Astrocyte (in vitro differentiated cells and primary cell): ENCODE data around the gene CSMD2. TPM values are rescaled to one million over a fixed set of nuclear protein-coding genes. Genes with fewer than 3 reads are reported as not detected.

Experiments used
- DNase-seq: peaks from one replicate; pipeline ENCODE4 v3.0.0-alpha.2; 2010; ENCODE audit warnings: low read depth
- FAIRE-seq: peaks from 2 replicates; lab custom pipeline; 2011; peaks lifted over from hg19 to GRCh38; lab: Jason Lieb, UNC
- H2AFZ ChIP-seq: 2 replicates; pipeline ENCODE4 v1.6.0; 2012; ENCODE audit warnings: low read depth, low read length, inconsistent platforms
- H3K27ac ChIP-seq: 2 replicates; pipeline ENCODE4 v1.5.1; 2011; ENCODE audit warnings: low read depth, low read length, inconsistent platforms
- H3K27me3 ChIP-seq: 2 replicates; pipeline ENCODE4 v1.6.0; 2011; ENCODE audit warnings: low read length, inconsistent platforms; ENCODE audit not compliant: insufficient read depth
- H3K36me3 ChIP-seq: 2 replicates; pipeline ENCODE4 v1.5.1; 2011; ENCODE audit warnings: low read length, inconsistent platforms; ENCODE audit not compliant: insufficient read depth
- H3K4me1 ChIP-seq: 2 replicates; pipeline ENCODE4 v1.5.1; 2011; ENCODE audit warnings: low read length, inconsistent platforms; ENCODE audit not compliant: insufficient read depth
- H3K4me2 ChIP-seq: 2 replicates; pipeline ENCODE4 v1.6.0; 2012; ENCODE audit warnings: low read length, inconsistent platforms
- H3K4me3 ChIP-seq: 2 replicates; pipeline ENCODE4 v1.5.1; 2011; ENCODE audit warnings: low read depth, mild to moderate bottlenecking, low read length, inconsistent platforms; ENCODE audit not compliant: insufficient read depth
- H3K79me2 ChIP-seq: 2 replicates; pipeline ENCODE4 v1.6.0; 2012; ENCODE audit warnings: mild to moderate bottlenecking, low read length, inconsistent platforms; ENCODE audit not compliant: insufficient read depth
- H3K9ac ChIP-seq: 2 replicates; pipeline ENCODE4 v1.6.0; 2012; ENCODE audit warnings: mild to moderate bottlenecking, low read length, inconsistent platforms
- H3K9me3 ChIP-seq: 2 replicates; pipeline ENCODE4 v1.5.1; 2012; ENCODE audit warnings: low read depth, mild to moderate bottlenecking, low read length, inconsistent platforms; ENCODE audit not compliant: insufficient read depth
- H4K20me1 ChIP-seq: 2 replicates; pipeline ENCODE4 v1.6.0; 2012; ENCODE audit warnings: low read length, inconsistent platforms; ENCODE audit not compliant: insufficient read depth
- H3K27ac Mint-ChIP-seq: one replicate; pipeline ENCODE4 v1.8.0; 2021; ENCODE audit warnings: mild to moderate bottlenecking, mixed read lengths; ENCODE audit not compliant: unreplicated experiment
- H3K27me3 Mint-ChIP-seq: one replicate; pipeline ENCODE4 v1.8.0; 2021; ENCODE audit warnings: low read depth, mixed read lengths; ENCODE audit not compliant: unreplicated experiment
- H3K36me3 Mint-ChIP-seq: one replicate; pipeline ENCODE4 v1.8.0; 2021; ENCODE audit warnings: low read depth, mixed read lengths; ENCODE audit not compliant: unreplicated experiment
- H3K4me1 Mint-ChIP-seq: one replicate; pipeline ENCODE4 v1.8.0; 2021; ENCODE audit warnings: low read depth, mixed read lengths; ENCODE audit not compliant: unreplicated experiment
- H3K4me3 Mint-ChIP-seq: one replicate; pipeline ENCODE4 v1.8.0; 2021; ENCODE audit warnings: mild to moderate bottlenecking, moderate library complexity, mixed read lengths; ENCODE audit not compliant: unreplicated experiment
- H3K9me3 Mint-ChIP-seq: one replicate; pipeline ENCODE4 v1.8.0; 2021; ENCODE audit warnings: mild to moderate bottlenecking, mixed read lengths; ENCODE audit not compliant: unreplicated experiment
- CTCF ChIP-seq: IDR thresholded peaks from 2 replicates; pipeline ENCODE4 v1.5.1; 2011; ENCODE audit warnings: low read depth, mild to moderate bottlenecking, inconsistent platforms, low read length, moderate library complexity; ENCODE audit not compliant: insufficient read depth
- EZH2 ChIP-seq: IDR thresholded peaks from 2 replicates; pipeline ENCODE4 v1.6.1; 2012; ENCODE audit warnings: mild to moderate bottlenecking, low read length, inconsistent platforms; ENCODE audit not compliant: insufficient read depth
- total RNA-seq: library from RNA; stranded (reverse); gene quantifications from 2 replicates; pipeline ENCODE4 v1.2.1, GENCODE V29; 2021

Gene CSMD2
- total RNA-seq, 1 donor from 2014 or later: 11.1 TPM

- peaks cover 5% of the 10 kb centered on the region for H3K4me1 ChIP-seq
- peaks cover 2% of the 10 kb centered on the region for H3K9me3 Mint-ChIP-seq
- TF ChIP-seq EZH2: no peak
- TF ChIP-seq CTCF: no peak
- H4K20me1 ChIP-seq: no peaks in the 10 kb centered on the region
- H3K9ac ChIP-seq: no peak overlapping the region
- peak overlapping the region; percentile 79 for H3K27ac Mint-ChIP-seq
- H3K36me3 Mint-ChIP-seq: peaks cover 12% of the 10 kb centered on the region
- H3K27me3 ChIP-seq: no peaks in the 10 kb centered on the region
- no peak overlapping the region for H3K4me3 ChIP-seq
- H3K79me2 ChIP-seq: no peaks in the 10 kb centered on the region
- H3K27ac ChIP-seq: no peak overlapping the region
- DNase-seq (peak; percentile 72), FAIRE-seq (peak; percentile 50)
- peaks cover 2% of the 10 kb centered on the region for H3K9me3 ChIP-seq
- H3K36me3 ChIP-seq: no peaks in the 10 kb centered on the region
- no peak overlapping the region for H2AFZ ChIP-seq
- H3K4me3 Mint-ChIP-seq: no peak overlapping the region
- peak overlapping the region; percentile 17 for H3K4me2 ChIP-seq
- no peaks in the 10 kb centered on the region for H3K27me3 Mint-ChIP-seq
- peaks cover 10% of the 10 kb centered on the region for H3K4me1 Mint-ChIP-seq
Measured at GRCh38 chr1:33586106-33586505, 578.9 kb downstream of the CSMD2 start.

DNA sequence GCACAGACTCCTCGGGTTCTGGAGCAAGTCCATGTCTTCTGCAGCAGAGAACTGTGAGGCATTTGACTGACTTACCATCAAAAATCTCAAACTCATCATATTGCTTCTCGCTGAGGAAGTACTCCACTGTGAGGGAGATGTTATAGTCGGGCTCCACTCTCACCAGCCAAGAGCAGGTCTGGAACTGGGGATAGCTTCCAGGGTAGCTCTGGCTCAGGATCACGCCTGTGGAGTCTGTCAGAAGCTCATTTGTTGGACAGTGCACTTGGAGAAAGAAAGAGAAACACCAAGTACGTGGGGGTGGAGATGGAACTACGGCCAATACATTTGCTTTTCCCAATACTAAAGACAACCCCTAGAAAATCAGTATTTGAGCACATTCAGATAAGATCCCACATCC lies 581.5 kb downstream of the CSMD2 start:
- Histone ChIP-seq H4K20me1 (no peaks in the 10 kb centered on the region), H3K27me3 (no peaks in the 10 kb centered on the region), H3K9me3 (peaks cover 2% of the 10 kb centered on the region), H3K4me1 (peaks cover 5% of the 10 kb centered on the region), H3K4me2 (no peak overlapping the region), H3K79me2 (no peaks in the 10 kb centered on the region), H3K36me3 (no peaks in the 10 kb centered on the region), H3K4me3 (no peak overlapping the region), H3K27ac (no peak overlapping the region), H3K9ac (no peak overlapping the region), H2AFZ (no peak overlapping the region)
- Mint-ChIP-seq H3K27ac (no peak overlapping the region), H3K4me3 (no peak overlapping the region), H3K9me3 (peaks cover 2% of the 10 kb centered on the region), H3K36me3 (peaks cover 14% of the 10 kb centered on the region), H3K4me1 (peaks cover 10% of the 10 kb centered on the region), H3K27me3 (no peaks in the 10 kb centered on the region)
- no peak for FAIRE-seq
- TF ChIP-seq CTCF: no peak
- no peak for TF ChIP-seq EZH2
- DNase-seq: no peak

DNA sequence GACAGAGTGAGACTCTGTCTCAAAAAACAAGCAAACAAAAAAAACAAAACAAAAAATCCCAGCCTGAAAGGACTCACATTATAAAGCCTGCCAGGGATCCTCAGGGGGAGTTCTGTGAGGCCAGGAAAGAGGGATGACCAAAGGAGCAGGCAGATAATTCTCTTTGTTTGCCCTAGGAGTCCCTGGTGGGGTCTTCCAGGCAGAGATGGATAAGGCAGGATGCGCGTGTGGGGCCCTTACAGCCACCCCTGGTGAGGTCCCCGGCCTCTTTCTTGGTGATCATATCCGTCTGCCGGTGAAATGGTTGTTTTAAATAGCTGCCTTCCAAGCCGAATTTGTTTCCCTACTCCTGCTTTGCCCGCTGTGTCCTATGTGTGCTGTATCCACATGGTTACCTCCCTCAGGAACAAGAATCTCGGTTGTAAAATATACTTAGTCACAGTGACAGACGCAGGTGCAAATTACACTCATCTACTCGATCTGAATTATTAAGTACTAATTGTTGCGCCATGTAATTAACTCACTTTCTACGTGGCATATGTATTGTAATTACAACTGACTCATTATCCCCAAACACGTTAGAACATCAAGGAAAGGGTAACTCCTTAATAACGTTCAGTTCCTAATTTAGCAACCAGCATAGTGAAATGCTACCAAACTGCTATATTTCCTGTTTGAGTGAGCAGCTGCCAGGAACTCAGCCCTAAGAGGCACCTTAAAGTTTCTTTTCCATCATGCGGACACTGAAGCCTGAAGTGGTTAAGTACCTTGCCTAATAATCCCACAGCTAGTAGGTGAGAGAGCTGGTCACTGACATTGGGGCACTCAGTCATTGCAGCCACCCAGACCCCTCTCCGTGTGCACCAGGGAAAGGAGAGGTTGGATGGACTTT lies 586.2 kb downstream of the CSMD2 start:
- no peak for FAIRE-seq
- H3K27ac ChIP-seq: no peak overlapping the region
- H3K36me3 Mint-ChIP-seq: peaks cover 24% of the 10 kb centered on the region
- H3K9ac ChIP-seq: no peak overlapping the region
- no peaks in the 10 kb centered on the region for H3K79me2 ChIP-seq
- no peaks in the 10 kb centered on the region for H3K36me3 ChIP-seq
- H3K9me3 Mint-ChIP-seq: peaks cover 8% of the 10 kb centered on the region
- H3K4me1 Mint-ChIP-seq: no peaks in the 10 kb centered on the region
- H4K20me1 ChIP-seq: no peaks in the 10 kb centered on the region
- H3K4me3 ChIP-seq: no peak overlapping the region
- no peaks in the 10 kb centered on the region for H3K4me1 ChIP-seq
- peak overlapping the region; percentile 9 for H3K4me3 Mint-ChIP-seq
- H3K27me3 ChIP-seq: no peaks in the 10 kb centered on the region
- no peak overlapping the region for H3K4me2 ChIP-seq
- peaks cover 2% of the 10 kb centered on the region for H3K27me3 Mint-ChIP-seq
- no peaks in the 10 kb centered on the region for H3K9me3 ChIP-seq
- H2AFZ ChIP-seq: no peak overlapping the region
- DNase-seq: no peak
- no peak overlapping the region for H3K27ac Mint-ChIP-seq
- TF ChIP-seq CTCF (no peak), EZH2 (no peak)
